A673 (cell line): ENCODE results near the gene COL5A1.

Experiments used
- EZH2 ChIP-seq: fragments of 200-600 bp; sonication (generic); IDR thresholded peaks from 2 replicates; pipeline ENCODE4 v1.6.1; 2017; ENCODE audit warnings: borderline replicate concordance, low read depth, mild to moderate bottlenecking, mixed read lengths, antibody characterized with exemption, low read length; ENCODE audit not compliant: poor library complexity, severe bottlenecking
- TF ChIP-seq, protein P1 (sequence below): fragments of 300-800, 200-600 bp; sonication (generic); conservative IDR thresholded peaks from 2 replicates; pipeline ENCODE4 v1.5.1; 2017; ENCODE audit warnings: low read depth, mild to moderate bottlenecking, antibody characterized with exemption, low read length, moderate library complexity, mixed read lengths

DNA sequence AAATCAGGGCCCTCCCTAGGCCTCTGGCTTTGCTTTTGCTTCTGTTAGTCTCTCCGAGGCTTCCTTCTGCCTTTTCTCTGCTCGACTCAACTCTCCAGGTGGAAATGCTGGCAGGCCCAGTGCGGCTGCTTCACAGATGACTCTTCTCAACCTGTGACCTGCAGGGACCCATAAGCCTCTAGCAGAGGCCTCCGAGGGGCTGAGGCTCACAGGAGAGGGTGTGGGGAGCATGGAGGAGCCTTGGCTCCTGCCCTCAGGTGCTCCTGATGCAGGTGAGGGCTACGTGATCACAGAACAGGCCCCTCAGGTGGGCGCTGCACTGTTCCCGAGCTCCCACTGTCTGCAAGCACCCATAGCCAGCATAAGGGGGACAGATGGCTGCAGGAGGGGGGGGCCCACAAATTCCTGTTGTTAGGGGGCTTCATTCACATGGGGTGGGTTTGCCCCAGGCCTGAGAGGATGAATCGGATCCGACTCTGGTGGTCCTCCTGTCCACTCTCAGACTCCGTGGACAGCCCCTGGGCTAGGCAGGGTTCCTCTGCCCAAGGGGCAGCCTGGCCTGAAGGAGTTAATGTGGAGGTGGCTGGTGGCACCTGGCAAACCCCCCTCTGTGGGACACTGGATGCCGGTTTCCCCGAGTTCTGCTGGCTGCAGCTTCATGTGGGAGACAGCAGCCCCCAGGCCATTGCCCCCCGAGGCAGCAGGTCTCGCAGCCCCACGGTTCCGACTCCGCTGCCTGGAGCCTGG, 228.1 kb downstream of the COL5A1 start:
- TF ChIP-seq, protein P1, sequence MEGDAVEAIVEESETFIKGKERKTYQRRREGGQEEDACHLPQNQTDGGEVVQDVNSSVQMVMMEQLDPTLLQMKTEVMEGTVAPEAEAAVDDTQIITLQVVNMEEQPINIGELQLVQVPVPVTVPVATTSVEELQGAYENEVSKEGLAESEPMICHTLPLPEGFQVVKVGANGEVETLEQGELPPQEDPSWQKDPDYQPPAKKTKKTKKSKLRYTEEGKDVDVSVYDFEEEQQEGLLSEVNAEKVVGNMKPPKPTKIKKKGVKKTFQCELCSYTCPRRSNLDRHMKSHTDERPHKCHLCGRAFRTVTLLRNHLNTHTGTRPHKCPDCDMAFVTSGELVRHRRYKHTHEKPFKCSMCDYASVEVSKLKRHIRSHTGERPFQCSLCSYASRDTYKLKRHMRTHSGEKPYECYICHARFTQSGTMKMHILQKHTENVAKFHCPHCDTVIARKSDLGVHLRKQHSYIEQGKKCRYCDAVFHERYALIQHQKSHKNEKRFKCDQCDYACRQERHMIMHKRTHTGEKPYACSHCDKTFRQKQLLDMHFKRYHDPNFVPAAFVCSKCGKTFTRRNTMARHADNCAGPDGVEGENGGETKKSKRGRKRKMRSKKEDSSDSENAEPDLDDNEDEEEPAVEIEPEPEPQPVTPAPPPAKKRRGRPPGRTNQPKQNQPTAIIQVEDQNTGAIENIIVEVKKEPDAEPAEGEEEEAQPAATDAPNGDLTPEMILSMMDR, result no peak
- no peak for TF ChIP-seq EZH2
